Cortex of kidney (tissue), 1 donor: ENCODE measurements around the gene GRIK4.
"Not testable (repeated sequence)": the region's sequence is repeated elsewhere in the genome, so short reads cannot be mapped to it uniquely, and the experiment has no call there.

ENCODE experiments used
- DNase-seq: peaks from one replicate; lab custom pipeline; 2025; lab: John Stamatoyannopoulos, UW

GRIK4 gene

DNA sequence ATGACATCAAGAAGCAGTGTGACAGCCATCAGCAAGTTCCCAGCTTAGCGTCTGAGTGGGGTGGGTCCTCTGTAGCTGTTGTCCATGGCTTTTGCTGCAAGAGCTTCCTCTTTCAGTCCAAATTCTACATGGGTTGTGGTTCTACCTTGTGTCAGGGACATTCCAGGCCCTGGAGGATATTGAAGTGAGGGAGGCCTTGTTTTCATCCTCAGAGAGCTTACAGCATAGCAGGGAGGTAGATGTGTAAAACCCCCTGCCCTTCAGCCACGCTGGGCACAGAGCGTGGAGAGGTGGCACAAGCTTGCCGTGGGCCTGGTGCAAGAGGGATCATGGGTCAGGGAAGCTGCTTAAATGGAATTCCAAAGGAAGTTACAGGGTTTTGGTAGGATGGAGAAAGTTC, 93.9 kb downstream of the GRIK4 start:
- no peak for DNase-seq

DNA sequence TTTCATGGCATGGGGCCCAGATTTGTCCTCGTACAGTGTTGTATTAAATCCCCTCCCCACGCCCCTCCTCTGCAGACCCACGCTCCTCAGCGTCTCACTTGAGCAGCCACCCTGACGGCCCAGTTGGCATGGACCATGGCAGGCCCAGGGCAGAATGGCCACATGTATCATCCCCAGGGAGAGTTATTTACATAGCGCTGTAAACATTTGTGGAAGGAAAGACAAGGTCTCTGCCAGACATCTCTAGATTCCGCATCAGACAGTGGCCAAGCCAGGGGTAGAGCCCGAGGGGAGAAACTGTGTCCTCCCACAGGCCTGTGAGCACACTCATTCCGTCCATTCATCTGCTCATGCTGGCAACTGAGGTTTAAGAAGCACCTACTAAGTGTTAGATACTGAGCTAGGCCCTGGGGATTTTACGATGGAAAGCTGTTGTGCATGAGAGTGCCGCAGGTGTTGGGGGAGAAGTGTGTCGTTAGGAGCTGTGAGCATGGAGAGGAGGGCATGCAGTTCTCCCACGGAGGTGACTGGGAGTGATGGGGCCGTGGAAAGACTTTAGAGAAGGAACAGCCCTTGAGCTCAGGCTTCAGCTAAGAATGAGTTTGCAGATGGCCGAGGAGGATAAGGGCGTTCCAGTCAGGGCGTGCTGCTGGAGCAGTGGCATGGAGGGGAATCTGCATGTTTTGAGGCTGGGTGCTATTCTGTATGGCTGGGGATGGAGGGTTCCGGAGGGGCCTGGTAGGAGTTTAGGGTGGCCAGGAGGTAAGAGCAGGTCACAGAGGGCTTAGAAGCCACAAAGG, 94.9 kb downstream of the GRIK4 start:
- DNase-seq: no peak

DNA sequence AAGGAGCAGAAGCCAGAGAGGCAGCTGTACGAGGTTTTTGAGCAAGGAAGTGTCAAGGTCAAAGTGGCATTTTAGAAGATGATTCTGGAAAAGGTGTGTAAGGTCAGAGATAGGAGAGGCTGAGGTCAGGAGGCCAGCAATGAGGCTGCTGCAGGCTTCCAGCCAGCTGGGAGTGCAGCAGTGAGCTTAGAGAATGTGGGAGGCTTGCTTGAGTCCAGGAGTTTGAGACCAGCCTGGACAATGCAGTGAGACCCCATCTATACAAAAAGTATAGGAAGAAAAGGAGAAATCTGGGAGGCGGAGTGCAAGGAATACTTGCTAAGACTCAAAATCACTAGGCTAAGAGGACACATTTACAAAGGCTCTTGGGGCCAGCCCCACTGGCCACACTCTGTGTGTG, 96.5 kb downstream of the GRIK4 start:
- no peak for DNase-seq

DNA sequence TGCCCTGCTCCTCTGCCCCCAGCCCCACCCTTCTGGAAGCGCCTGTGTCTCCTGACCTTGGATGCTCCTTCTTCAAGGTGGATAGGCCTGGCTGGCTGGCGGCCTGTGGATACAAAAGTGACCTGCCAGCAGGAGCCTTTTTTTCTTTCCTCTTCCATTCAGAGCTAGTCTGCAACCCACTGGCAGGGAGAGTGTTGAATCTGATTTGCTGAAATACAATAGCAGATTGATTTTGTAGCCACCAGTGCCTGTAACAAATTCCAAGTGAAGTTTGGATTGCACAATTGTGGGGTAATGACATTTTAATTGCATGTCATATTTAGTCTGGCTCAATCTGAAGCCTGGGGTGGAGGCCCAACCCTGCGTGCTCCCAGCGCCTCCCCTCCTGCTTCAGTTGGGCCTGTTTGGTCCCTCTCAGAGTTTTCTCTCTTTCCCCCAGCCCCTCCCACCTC, 97.2 kb downstream of the GRIK4 start:
- no peak for DNase-seq

DNA sequence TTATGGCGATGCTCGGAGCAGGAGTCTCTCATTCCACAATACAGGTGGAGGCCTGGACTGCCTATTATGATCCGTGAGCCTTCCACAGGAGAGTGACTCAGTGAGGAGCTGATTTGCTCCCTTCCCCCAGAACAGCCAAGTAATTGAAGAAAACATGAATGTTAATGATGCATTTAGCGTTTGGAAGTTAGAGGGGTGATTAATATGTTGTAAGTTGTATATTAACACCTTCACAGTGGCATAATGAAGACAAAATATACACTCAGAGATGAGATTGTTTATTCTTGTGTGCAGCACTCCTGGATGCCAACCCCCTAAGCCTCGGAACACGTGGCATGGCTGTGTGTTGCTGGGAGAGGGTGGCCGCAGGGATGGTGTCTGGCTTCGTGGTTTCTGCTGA, 98.6 kb downstream of the GRIK4 start:
- no peak for DNase-seq

DNA sequence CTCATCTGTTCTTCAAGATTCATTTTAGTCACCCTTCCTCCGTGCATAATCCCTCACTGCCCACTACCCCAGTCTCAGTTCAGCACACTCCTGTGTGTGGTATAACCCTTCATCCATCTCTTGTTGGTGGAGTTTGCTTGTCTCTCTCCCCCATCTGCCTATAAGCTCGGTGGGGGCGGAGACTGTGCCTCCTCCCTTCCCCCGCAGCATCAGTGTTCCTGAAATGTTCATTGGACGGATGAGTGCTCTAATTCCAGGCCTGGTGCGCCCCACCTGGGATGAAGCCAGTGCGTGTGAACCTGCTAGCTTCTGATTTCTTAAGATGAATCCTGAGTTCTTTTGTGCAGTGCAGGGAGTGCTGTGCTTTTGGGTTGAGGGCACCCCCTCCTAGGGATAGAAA, 100.0 kb downstream of the GRIK4 start:
- DNase-seq: no peak

DNA sequence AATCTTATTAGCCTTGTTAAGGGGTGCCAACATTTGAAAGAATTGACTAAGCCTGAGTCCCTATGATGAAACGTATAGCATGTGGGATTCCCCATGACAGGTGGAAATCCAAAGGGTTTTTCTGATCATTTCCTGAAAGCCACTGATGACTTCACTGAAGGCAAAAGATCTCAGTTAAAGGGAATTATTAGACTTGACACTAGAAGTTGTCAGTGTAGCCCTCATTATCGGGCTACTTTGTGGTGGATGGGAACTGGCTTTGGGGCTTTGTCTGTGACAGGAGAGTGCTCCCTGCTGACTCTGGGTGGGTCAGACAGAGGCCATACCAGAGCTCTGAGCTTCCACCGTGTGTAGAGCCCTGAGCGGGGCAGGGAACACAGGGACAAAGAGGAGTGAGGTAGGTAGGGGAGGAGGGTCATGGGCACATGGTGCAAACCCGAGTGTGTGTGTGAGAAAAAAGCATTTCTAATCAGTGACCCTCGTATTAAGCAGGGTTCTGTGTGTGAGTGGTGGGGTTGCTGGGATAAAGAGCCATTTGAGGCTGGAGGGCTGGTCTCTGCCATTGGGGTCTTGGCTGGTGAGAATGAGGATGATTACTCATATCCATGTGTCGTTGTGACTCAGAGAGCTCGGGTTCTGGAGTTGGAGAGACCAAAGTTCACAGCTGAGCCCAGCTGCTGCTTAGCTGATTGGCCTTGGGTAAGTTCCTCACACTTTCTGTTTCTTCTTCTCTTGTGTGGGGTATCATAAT, 101.1 kb downstream of the GRIK4 start:
- DNase-seq: no peak

DNA sequence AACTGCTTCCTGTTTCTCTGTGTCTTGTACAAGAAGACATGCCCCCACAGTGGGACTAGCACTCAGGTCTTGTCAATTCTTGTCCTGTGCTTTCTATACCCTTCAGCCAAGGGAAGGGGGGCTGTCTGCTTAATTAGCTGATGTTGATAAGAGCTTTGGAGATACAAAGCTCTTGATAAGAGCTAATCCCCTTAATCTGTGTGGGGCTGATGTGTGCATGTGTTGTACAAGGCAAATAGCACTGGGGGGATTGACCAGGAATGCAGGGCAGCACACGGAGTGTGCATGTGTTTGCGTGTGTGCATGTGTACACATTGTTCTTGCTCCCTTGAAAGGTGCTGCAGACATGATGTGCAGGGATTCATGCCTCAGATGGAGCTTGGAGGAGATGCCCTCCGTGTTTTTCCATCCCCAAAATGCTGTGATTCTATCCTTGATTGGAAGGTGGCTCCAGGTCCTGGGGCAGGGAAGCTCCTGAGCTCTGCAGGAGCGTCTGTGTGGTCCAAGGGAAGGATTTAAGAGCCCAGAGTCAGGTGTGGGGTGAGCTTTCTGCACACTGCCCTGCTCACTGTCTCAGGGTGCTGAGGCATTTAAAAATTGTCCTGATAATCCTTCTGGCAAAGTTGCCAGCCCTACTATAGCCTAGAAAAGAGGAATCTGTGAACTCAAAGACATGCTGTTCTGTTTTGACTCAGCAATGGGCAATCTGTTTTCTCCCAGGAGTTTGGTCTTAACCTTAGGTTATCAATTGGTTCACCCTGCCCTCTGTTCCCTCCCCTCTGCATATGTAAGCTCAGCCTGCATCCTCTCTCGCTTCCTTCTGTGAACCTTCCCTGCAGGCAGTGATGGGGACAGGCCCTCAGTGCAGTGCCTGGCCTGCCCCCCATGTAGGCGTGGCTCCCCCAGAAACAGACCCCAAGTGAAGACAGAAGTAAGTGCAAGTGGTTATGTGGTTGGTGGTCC, 102.0 kb downstream of the GRIK4 start:
- DNase-seq: no peak

DNA sequence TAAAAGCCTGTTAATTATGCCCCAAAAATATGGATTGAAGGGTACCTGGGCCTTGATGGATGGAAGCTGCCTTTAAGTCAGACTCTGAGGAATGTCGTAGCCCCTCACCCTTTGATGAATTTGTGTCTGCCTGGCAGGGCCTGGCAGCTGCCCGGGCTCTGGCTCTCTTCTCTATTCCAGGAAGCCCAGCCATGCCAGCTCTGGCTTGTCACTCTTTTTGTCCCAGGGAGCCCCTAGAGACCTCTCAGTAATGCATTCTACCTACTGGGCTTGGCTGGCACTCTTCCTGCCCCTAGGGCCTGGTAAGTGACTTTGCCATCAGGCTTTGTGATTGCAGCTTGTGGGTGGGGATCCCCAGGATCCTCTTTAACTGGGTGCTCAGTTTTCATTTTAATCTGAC, 103.8 kb downstream of the GRIK4 start:
- DNase-seq: no peak

DNA sequence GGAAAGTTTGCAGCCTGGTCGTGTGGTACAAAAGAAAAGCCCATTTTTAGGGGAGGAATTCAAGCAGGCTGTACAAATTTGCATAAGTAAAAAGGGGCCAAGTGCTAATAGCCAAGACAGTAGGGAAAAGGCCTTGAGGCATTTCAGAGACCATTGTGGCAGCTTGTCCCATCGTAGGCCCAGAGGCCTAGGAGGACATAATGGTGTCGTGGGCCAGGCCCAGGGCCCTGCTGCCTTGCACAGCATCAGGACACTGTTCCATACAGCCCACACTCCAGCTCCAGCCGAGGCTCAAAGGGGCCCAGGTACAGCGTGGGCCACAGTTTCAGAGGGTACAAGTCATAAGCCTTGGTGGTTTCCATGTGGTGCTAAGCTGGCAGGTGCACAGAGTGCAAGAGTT, 106.9 kb downstream of the GRIK4 start:
- no peak for DNase-seq

DNA sequence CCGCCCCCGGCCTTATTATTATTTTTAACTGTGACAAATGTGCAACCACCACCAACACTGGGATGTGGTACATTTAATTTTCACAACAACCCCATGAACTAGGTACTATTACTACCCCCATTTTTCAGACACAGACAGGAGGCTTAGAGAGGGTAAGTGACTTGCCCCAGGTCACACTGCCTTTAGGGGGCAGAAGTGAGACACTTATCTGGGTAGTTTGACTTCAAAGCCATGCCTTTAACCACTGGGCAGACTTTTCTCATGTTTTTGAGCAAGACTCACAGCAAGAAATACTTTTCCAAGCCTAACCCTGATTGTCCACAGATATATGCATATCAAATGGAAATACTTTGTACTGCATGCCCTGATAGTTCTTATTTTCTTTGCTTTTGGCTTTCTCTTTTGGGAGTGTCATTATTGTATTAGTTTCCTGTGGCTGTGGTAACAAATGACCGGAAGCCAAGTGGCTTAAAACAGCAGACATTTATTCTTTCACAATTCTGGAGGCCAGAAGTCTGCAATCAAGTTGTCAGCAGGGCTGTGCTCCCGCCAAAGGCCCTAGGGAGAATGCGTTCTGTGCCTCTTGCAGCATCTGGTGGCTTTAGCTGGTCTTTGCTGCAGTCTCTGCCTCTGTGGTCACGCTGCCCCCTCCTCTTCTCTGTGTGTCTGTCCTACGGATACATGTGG, 110.8 kb downstream of the GRIK4 start:
- no peak for DNase-seq

DNA sequence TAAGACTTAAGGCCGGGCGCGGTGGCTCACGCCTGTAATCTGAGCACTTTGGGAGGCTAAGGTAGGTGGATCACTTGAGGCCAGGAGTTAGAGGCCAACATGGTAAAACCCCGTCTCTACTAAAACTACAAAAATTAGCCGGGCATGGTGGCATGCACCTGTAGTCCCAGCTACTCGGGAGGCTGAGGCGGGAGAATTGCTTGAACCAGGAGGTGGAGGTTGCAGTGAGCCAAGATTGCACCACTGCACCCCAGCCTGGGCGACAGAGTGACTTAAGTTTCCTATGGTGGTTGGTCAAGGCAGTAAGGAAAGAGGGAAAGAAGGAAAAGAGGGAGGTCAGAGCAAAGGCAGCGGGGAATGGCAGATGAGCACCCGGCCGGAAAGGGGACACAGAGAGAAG, 113.4 kb downstream of the GRIK4 start:
- DNase-seq: not testable (repeated sequence)

DNA sequence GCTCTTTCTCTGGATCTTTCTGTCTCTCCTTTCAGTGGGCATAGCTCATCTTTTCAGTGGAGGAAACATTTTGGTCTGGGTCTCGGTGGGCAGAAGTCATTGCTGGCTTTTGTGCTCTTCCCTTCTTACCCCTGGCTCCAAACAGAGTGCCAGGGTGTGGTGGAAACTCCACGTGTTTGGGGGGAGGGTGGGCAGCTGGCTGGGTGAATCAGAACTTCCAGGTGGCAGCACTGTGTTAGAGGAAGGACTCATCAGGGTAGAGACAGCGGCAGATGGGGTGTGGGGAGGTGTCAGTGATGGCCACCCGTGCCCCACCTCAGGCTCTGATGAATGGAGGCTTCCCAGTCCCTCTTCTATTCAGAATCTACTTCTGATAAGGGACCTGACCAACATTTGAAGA, 114.0 kb downstream of the GRIK4 start:
- no peak for DNase-seq

DNA sequence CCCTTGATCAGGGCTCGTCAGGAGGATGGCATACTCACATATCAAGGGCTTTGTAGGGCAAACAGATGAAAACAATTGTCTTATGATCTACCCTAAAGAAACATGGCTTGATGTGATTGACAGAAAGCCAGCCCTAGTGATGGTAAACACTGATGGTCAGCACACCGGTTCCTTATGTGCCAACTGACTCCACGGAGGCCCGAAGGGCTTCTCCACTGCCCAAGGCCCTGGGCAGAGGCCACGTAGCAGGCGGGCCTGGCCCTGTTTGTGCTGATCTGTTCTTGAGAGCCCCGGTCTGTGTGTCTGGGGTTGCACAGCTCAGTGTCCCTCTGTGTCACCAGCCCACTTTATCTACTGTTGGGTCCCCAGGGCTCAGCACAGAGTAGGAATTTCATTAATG, 115.2 kb downstream of the GRIK4 start:
- no peak for DNase-seq

DNA sequence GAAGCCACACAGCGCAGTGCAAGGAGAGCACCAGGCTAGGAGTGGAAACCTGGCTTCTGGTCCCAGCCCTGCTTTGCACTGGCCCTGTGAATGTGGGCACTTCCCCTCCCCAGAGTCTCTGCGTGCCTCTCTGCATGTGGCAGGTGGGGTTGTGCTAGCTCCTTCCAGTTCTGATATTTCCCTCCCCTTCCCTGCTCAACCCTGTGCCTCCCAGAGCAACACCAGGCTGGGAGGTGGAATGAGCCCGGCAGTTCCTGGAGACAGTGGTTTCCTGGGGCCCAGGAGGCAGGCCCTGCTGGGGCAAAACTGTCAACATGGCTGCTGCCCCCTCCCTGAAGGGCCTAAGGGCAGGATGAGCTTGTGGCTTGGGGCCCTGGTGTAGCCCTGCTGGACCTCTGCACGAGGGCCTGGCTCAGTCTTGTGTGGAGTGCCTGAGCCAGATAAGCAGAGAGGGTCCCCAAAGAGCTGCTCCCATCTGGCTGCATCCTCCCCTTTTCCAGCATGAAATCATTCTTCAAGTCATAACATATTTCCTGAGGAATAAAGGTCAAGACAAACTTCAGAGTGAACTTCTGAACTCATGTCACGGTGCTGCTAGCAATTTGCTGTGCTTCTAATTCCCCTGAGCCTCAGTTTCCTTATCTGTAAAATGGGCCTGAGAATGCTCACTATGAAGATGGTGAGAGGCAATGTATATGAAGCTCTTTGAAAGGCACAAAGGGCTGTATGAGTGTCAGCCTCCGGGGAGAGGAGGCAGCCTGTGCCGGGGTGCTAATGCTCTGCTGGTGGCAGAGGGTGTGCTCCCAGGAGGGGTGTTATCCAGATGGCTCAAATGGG, 116.0 kb downstream of the GRIK4 start:
- DNase-seq: no peak

DNA sequence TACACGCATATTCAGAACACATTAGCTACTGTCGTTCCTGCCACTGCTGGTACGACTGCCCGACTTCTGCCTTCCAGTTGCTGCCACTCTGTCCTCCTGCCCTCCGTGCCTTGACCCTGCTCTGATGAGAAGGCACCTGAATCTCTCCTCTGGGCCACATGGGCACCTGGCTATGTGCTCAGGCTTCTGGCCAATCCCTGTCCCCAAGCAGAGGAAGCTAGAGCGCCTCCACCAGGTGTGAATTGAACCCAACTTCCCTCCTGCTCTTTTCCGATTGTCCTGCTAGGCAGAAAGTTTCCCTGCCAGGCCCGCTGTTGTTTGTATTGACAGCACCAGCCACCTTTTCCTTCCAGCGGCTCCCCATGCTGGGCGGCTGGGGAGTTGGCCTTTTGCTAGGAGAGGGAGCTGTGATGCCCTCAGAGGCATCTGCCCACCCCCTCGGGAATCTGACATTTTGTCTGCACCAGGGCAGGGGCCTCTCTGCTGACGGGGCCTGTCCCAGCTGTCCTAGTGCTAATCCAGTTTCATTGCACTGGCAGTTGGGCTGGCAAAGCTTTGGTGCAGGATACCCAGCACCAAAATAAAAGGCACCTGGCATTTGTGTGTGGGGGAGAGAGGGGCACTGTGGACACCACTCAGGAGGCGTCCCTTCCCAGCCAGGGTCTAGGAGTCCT, 118.0 kb downstream of the GRIK4 start:
- no peak for DNase-seq

DNA sequence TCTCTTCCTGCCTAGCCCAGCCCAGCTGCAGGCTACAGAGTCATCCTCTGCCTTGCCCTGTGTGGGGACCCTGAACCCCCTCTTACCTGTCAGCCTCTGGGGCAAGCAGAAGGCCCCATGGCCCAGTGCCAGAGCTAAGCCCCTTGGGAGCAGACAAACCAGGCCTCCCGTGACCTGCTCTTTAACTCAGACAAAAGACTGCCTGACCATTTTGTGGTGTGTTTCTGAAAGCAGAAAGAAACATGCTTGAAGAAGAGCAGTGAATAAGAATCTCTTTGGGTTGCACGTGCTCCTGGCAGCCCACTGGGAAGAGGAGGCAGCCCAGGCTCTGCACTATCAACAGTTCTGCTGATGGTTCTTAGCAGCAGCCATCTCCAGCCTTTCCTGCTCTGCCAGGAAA, 118.6 kb downstream of the GRIK4 start:
- no peak for DNase-seq

DNA sequence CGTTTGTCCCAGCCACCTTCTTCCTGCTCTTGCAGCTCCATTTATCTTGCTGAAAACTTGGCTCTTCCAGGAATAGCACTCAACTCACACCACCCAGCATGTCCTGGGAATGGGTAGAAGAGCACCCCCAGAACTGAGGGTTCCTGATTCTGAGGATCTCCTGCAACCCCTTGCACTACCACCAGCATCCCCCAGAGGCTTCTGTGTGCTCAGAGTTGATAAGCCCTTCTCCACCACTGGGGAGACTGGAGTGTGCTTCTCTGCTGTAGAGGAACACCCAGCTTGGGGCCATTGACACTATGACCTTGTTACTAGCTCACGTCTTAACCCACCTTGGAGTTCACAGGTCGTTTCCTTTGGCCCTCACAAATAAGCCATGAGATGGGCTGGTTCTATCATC, 121.0 kb downstream of the GRIK4 start:
- no peak for DNase-seq

DNA sequence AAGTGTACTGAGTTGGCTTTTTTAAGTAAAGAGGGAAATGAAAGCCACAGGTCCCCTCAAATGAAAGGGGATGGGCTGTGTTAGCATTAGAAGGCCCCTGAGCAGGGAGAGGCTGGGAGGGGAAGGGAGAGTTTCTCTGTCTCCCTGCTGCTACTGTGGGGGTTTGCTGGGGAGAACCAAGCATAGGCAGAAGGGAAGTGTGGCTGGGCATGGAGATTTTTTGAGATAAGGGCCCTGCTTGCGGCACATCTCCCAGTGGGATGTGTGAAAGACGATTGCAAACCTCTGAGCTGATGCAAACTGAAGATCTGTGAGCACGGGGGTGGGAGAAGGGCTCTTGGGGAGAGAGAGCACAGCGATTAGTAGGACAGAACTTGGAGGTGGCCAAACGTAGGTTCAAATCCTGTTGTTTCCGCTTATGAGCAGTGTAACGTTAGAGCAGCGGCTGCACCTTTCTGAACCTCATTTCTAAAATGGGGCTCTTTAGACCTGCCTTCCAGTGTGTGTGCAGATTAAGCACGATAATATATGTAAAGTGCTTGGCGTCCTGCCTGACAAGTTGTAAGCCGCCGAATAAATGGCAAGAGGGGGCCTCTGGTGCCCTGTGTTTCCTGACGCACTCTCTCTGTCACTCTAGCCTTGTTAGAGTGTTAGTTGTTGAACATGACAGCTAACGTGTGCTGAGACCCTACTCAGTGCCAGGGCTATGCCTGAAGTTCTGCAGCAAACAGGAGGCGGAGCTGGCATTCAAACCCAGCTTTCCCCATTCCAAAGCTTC, 122.3 kb downstream of the GRIK4 start:
- no peak for DNase-seq
